Esophagus squamous epithelium (tissue), 4 donors: ENCODE data around the gene ZFC3H1.

Source experiments
- CTCF ChIP-seq, 6 experiments: fragments of 450-650 bp in 4 of 6; fragments of 200-600 bp in 2 of 6; sonication (generic) in 2 of 6; IDR thresholded peaks; one replicate each; pipeline ENCODE4 v1.5.1; 2016 to 2019; ENCODE audit warnings: antibody characterized with exemption in 6 of 6, mild to moderate bottlenecking in 4 of 6, moderate library complexity in 4 of 6
- POLR2A ChIP-seq, 4 donors: fragments of 450-650 bp; IDR thresholded peaks; one replicate each; pipeline ENCODE4 v1.6.1; 2017; ENCODE audit warnings: antibody characterized with exemption in 4 of 4, mild to moderate bottlenecking in 4 of 4, moderate library complexity in 3 of 4

GRCh38 chr12:71655907-71656306 lies 7.7 kb downstream of the ZFC3H1 start:
- TF ChIP-seq CTCF (IDR thresholded peaks at IDR 0.05) (no peak), POLR2A (IDR thresholded peaks at IDR 0.05) (no peak)
